Panc1 (cell line): Measurements from ENCODE around the gene NEK6. TPM values are rescaled to one million over a fixed set of nuclear protein-coding genes. Genes with fewer than 3 reads are reported as not detected.
A peak's percentile ranks its signal among the peaks of the same experiment; 100 is the strongest.

Experiments
- ATAC-seq: fragments of 200-7000 bp; cut with Tn5 transposase; 2 replicates; pipeline ENCODE4 v1.9.1; 2020; ENCODE audit warnings: mild to moderate bottlenecking, moderate library complexity
- BruUV-seq: library from RNA; stranded (reverse); fragments of 400-500 nt; replicated peaks from 2 replicates; lab custom pipeline; 2021; lab: Mats Ljungman, UMichigan
- CTCF ChIA-PET: fragments of 300-600 bp; sonication (Branson Sonifier 250); formaldehyde crosslinking; loops from one replicate; lab custom pipeline; 2022; ENCODE audit warnings: antibody characterized with exemption; lab: Charles Lee
- POLR2A ChIA-PET: fragments of 300-600 bp; sonication (Branson Sonifier 250); formaldehyde crosslinking; loops from one replicate; lab custom pipeline; 2022; ENCODE audit warnings: antibody characterized with exemption; lab: Charles Lee
- DNase-seq: peaks from one replicate; pipeline ENCODE4 v3.0.0-alpha.2; 2010; ENCODE audit warnings: low read depth, low spot score
- H3K27ac ChIP-seq: 2 replicates; pipeline ENCODE4 v1.5.1; 2011; ENCODE audit warnings: mild to moderate bottlenecking, low read length, inconsistent platforms
- H3K27me3 ChIP-seq: fragments of 200-500 bp; sonication (Bioruptor generic); 2 replicates; pipeline ENCODE4 v1.6.0; 2014; ENCODE audit warnings: low read length, inconsistent platforms; ENCODE audit not compliant: control insufficient read depth, insufficient read depth
- H3K36me3 ChIP-seq: fragments of 200-500 bp; sonication (Bioruptor generic); 2 replicates; pipeline ENCODE4 v1.5.1; 2014; ENCODE audit warnings: inconsistent platforms, mild to moderate bottlenecking, low read length, moderate library complexity; ENCODE audit not compliant: control insufficient read depth, insufficient read depth
- H3K4me1 ChIP-seq: 2 replicates; pipeline ENCODE4 v1.5.1; 2011; ENCODE audit warnings: inconsistent platforms, mild to moderate bottlenecking, low read length, moderate library complexity; ENCODE audit not compliant: control insufficient read depth, insufficient read depth
- H3K4me3 ChIP-seq, 2 experiments: 2 replicates each; pipeline ENCODE4 v1.5.1; 2011 to 2012; ENCODE audit warnings: low read depth in 2 of 2, low read length in 2 of 2, mild to moderate bottlenecking in 2 of 2, inconsistent platforms in 1 of 2, moderate library complexity in 1 of 2
- H3K9me3 ChIP-seq: fragments of 200-500 bp; sonication (Bioruptor generic); 2 replicates; pipeline ENCODE4 v1.5.1; 2014; ENCODE audit warnings: low read depth, mild to moderate bottlenecking, inconsistent platforms, low read length, moderate library complexity; ENCODE audit not compliant: control insufficient read depth, insufficient read depth
- POLR2AphosphoS5 ChIP-seq: IDR thresholded peaks from 2 replicates; pipeline ENCODE4 v1.6.1; 2012; ENCODE audit warnings: mild to moderate bottlenecking, low read depth, low read length, moderate library complexity
- SIN3A ChIP-seq: IDR thresholded peaks from 2 replicates; pipeline ENCODE4 v1.6.1; 2012; ENCODE audit warnings: low read depth, mild to moderate bottlenecking, low read length, moderate library complexity, borderline replicate concordance; ENCODE audit not compliant: insufficient read depth
- TCF7L2 ChIP-seq: IDR thresholded peaks from 2 replicates; pipeline ENCODE4 v1.6.1; 2011; ENCODE audit warnings: mild to moderate bottlenecking, low read depth, low read length, inconsistent platforms
- in situ Hi-C: cut with HindIII; loops from 2 replicates; pipeline ENCODE4 v1.10.0; 2016; ENCODE audit warnings: low sequenced_read_pairs, low pct_unique_long_range_greater_than_20kb
- intact Hi-C: fragments of 100-400 bp; cut with micrococcal nuclease; formaldehyde crosslinking; loops from one replicate; pipeline ENCODE4 v1.10.0; 2022; ENCODE audit not compliant: unreplicated experiment
- total RNA-seq: library from RNA; stranded (reverse); gene quantifications from one replicate; pipeline ENCODE4 v1.2.1, GENCODE V29; 2021; ENCODE audit not compliant: unreplicated experiment
- TF ChIP-seq, protein P1 (sequence below), 2 experiments: IDR thresholded peaks; 2 replicates each; pipeline ENCODE4 v1.6.1; 2011 to 2012; ENCODE audit warnings: low read depth in 2 of 2, control low read depth in 1 of 2, low read length in 1 of 2, mild to moderate bottlenecking in 1 of 2, moderate library complexity in 1 of 2; ENCODE audit not compliant: insufficient read depth in 1 of 2
- TF ChIP-seq, protein P2 (sequence below): fragments of 450-650 bp; IDR thresholded peaks from 2 replicates; pipeline ENCODE4 v1.5.1; 2017; ENCODE audit warnings: mild to moderate bottlenecking

Gene NEK6
- total RNA-seq, 1 experiment from 2014 or later = 56.3 TPM

DNA sequence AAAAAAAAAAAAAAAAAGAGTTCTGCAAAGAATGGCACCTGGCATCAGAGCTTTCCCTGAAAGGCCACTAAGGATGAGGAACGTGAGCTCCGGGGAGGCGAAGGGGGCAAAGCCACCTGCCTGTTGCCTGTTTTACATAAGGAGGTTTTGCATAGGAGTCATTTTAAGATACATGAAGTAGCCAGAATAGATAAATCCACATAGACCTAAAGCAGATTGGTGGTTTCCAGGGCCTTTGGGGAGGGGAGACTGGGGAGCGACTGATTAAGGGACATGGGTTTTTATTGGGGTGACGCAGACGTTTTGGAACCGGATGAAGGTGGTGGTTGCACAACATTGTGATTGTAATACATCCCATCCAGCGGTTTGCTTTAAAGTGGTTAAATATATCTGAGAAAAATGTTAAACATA, 7.1 kb downstream of the NEK6 start:
- ChIA-PET POLR2A (interaction anchor here (0.7 kb wide), 1 partner anchor 542 kb away, joined by 6 read pairs; no protein-coding TSS in a partner anchor), CTCF (no interaction called here)
- H3K4me3 ChIP-seq = no peak overlapping the region
- no peaks in the 10 kb centered on the region for H3K36me3 ChIP-seq
- intact Hi-C loops = loop anchor here (5.0 kb wide), 1 partner anchor 138 kb away; no protein-coding TSS in a partner anchor
- no peaks in the 10 kb centered on the region for H3K27me3 ChIP-seq
- TF ChIP-seq POLR2AphosphoS5 (no peak), SIN3A (no peak), TCF7L2 (no peak)
- TF ChIP-seq, protein P1, sequence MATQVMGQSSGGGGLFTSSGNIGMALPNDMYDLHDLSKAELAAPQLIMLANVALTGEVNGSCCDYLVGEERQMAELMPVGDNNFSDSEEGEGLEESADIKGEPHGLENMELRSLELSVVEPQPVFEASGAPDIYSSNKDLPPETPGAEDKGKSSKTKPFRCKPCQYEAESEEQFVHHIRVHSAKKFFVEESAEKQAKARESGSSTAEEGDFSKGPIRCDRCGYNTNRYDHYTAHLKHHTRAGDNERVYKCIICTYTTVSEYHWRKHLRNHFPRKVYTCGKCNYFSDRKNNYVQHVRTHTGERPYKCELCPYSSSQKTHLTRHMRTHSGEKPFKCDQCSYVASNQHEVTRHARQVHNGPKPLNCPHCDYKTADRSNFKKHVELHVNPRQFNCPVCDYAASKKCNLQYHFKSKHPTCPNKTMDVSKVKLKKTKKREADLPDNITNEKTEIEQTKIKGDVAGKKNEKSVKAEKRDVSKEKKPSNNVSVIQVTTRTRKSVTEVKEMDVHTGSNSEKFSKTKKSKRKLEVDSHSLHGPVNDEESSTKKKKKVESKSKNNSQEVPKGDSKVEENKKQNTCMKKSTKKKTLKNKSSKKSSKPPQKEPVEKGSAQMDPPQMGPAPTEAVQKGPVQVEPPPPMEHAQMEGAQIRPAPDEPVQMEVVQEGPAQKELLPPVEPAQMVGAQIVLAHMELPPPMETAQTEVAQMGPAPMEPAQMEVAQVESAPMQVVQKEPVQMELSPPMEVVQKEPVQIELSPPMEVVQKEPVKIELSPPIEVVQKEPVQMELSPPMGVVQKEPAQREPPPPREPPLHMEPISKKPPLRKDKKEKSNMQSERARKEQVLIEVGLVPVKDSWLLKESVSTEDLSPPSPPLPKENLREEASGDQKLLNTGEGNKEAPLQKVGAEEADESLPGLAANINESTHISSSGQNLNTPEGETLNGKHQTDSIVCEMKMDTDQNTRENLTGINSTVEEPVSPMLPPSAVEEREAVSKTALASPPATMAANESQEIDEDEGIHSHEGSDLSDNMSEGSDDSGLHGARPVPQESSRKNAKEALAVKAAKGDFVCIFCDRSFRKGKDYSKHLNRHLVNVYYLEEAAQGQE (IDR thresholded peaks at IDR 0.05; ENCODE audit: insufficient read depth in 1 of 2, low read depth in 2 of 2, low read length in 1 of 2) = no peak
- TF ChIP-seq, protein P2, sequence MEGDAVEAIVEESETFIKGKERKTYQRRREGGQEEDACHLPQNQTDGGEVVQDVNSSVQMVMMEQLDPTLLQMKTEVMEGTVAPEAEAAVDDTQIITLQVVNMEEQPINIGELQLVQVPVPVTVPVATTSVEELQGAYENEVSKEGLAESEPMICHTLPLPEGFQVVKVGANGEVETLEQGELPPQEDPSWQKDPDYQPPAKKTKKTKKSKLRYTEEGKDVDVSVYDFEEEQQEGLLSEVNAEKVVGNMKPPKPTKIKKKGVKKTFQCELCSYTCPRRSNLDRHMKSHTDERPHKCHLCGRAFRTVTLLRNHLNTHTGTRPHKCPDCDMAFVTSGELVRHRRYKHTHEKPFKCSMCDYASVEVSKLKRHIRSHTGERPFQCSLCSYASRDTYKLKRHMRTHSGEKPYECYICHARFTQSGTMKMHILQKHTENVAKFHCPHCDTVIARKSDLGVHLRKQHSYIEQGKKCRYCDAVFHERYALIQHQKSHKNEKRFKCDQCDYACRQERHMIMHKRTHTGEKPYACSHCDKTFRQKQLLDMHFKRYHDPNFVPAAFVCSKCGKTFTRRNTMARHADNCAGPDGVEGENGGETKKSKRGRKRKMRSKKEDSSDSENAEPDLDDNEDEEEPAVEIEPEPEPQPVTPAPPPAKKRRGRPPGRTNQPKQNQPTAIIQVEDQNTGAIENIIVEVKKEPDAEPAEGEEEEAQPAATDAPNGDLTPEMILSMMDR = no peak
- H3K4me1 ChIP-seq = peaks cover 78% of the 10 kb centered on the region
- 0 out of 2 replicates have a peak overlapping the region, but pooled peaks have one; percentile 31 for H3K27ac ChIP-seq
- no peak for DNase-seq
- no peak for ATAC-seq
- no TSS peak for BruUV-seq
- no peaks in the 10 kb centered on the region for H3K9me3 ChIP-seq
- in situ Hi-C loops = no loop called here

- intact Hi-C loops = no loop called here
- DNase-seq (no peak), ATAC-seq (no peak)
- CTCF ChIA-PET = no interaction called here
- in situ Hi-C loops = no loop called here
- peak overlapping the region; percentile 87 for H3K27ac ChIP-seq
- H3K36me3 ChIP-seq = no peaks in the 10 kb centered on the region
- no peaks in the 10 kb centered on the region for H3K27me3 ChIP-seq
- no TSS peak for BruUV-seq
- POLR2A ChIA-PET = interaction anchor here (0.7 kb wide), 1 partner anchor 542 kb away, joined by 6 read pairs; no protein-coding TSS in a partner anchor
- TF ChIP-seq, protein P1 (IDR thresholded peaks at IDR 0.05; ENCODE audit: insufficient read depth in 1 of 2, low read depth in 2 of 2, low read length in 1 of 2) = no peak
- TF ChIP-seq POLR2AphosphoS5 = no peak
- no peak for TF ChIP-seq TCF7L2
- TF ChIP-seq, protein P2 = no peak
- no peak for TF ChIP-seq SIN3A
- H3K4me1 ChIP-seq = peaks cover 81% of the 10 kb centered on the region
- H3K9me3 ChIP-seq = no peaks in the 10 kb centered on the region
- no peak overlapping the region for H3K4me3 ChIP-seq
These were observed 7.8 kb downstream of the NEK6 start for GRCh38 chr9:124265551-124265950.
